Liver (tissue), 9 donors: Measurements from ENCODE around the gene CMC4. TPM values are rescaled to one million over a fixed set of nuclear protein-coding genes. Genes with fewer than 3 reads are reported as not detected.

Experiments
- DNase-seq: peaks from one replicate; pipeline ENCODE4 v3.0.0-alpha.2; 2017; ENCODE audit warnings: low spot score
- H3K27ac ChIP-seq, 2 donors: one replicate each; pipeline ENCODE4 v1.7.0; 2013; ENCODE audit warnings: inconsistent platforms in 2 of 2, low read length in 2 of 2, control low read depth in 1 of 2, low read depth in 1 of 2, mild to moderate bottlenecking in 1 of 2
- H3K27me3 ChIP-seq, 4 donors: one replicate each; pipeline versions ENCODE4 v1.6.1 to v1.7.0; 2013; ENCODE audit warnings: low read length in 3 of 4, inconsistent platforms in 1 of 4, mild to moderate bottlenecking in 1 of 4, moderate library complexity in 1 of 4; ENCODE audit not compliant: control insufficient read depth in 4 of 4, insufficient read depth in 4 of 4
- H3K36me3 ChIP-seq, 4 donors: one replicate each; pipeline versions ENCODE4 v1.6.1 to v1.7.0; 2013; ENCODE audit warnings: low read length in 3 of 4, mild to moderate bottlenecking in 3 of 4, low read depth in 1 of 4, moderate library complexity in 1 of 4; ENCODE audit not compliant: control insufficient read depth in 4 of 4, insufficient read depth in 3 of 4
- H3K4me1 ChIP-seq, 4 donors: one replicate each; pipeline versions ENCODE4 v1.6.1 to v1.7.0; 2013; ENCODE audit warnings: low read length in 3 of 4, mild to moderate bottlenecking in 3 of 4, moderate library complexity in 1 of 4; ENCODE audit not compliant: control insufficient read depth in 4 of 4, insufficient read depth in 4 of 4
- H3K4me3 ChIP-seq, 3 donors: one replicate each; pipeline versions ENCODE4 v1.6.1 to v1.7.0; 2013; ENCODE audit warnings: low read length in 3 of 3, control low read depth in 1 of 3, low read depth in 1 of 3, mild to moderate bottlenecking in 1 of 3
- H3K9ac ChIP-seq, 2 donors: one replicate each; pipeline ENCODE4 v1.7.0; 2013; ENCODE audit warnings: low read length in 2 of 2, mild to moderate bottlenecking in 2 of 2, moderate library complexity in 2 of 2, control low read depth in 1 of 2, low read depth in 1 of 2
- H3K9me3 ChIP-seq, 4 donors: one replicate each; pipeline versions ENCODE4 v1.6.1 to v1.7.0; 2013; ENCODE audit warnings: low read length in 3 of 4; ENCODE audit not compliant: control insufficient read depth in 4 of 4
- FOXA1 ChIP-seq: IDR thresholded peaks from 2 replicates; pipeline ENCODE4 v1.6.1; 2016; ENCODE audit warnings: antibody characterized with exemption
- JUND ChIP-seq, 2 donors: IDR thresholded peaks; 2 replicates each; pipeline ENCODE4 v1.6.1; 2016; ENCODE audit warnings: antibody characterized with exemption in 2 of 2
- SP1 ChIP-seq: IDR thresholded peaks from 2 replicates; pipeline ENCODE4 v1.6.1; 2018; ENCODE audit warnings: antibody characterized with exemption, mild to moderate bottlenecking
- ZBTB33 ChIP-seq: IDR thresholded peaks from 2 replicates; pipeline ENCODE4 v1.6.1; 2016; ENCODE audit warnings: antibody characterized with exemption
- WGBS: extraction: QIAGEN DNeasy Blood & Tissue Kit; methylation state at CpG from one replicate; pipeline ENCODE4 v1.1.7; 2013; 5-methylcytosine and 5-hydroxymethylcytosine counted together
- polyA plus RNA-seq, 2 donors: library from polyadenylated mRNA; stranded (reverse) in 1 of 2; unstranded in 1 of 2; fragments of 200-250 nt in 1 of 2; fragments of >200 nt in 1 of 2; fragmentation: Nextera tagmentation in 1 of 2; extraction: Ambion mirVana in 1 of 2; gene quantifications; one replicate each; pipeline versions ENCODE4 v1.2.1 to v1.2.3, GENCODE V29; 2013 to 2015
- total RNA-seq, 2 donors: library from RNA; depleted of rRNA; stranded (reverse); fragments of >200 nt; gene quantifications; one replicate each; pipeline ENCODE4 v1.2.3, GENCODE V29; 2014
- donor health status: healthy.
- donor health status: healthy.
- donor health status: healthy.
- donor health status: healthy.
- donor health status: healthy.

CMC4 gene
- total and polyA plus RNA-seq, 4 donors: 4.2 to 17.3 (median 10.4) TPM

GRCh38 chrX:155022585-155022984 lies 48.4 kb downstream of the CMC4 start, which contains the start of gene F8:
Gene F8, minus strand, starts transcription at chrX:155022723. Its CDS starts 171 bp downstream, at chrX:155022552.
- Histone ChIP-seq H3K36me3 (no peaks in the 10 kb centered on the region), H3K4me3 (peak within 1 kb of the TSS in 1 of 3 donors; percentile 35), H3K27me3 (no peaks in the 10 kb centered on the region), H3K9me3 (no peaks in the 10 kb centered on the region), H3K9ac (peak within 1 kb of the TSS in 1 of 2 donors; percentile 36), H3K27ac (no peak within 1 kb of the TSS), H3K4me1 (no peaks in the 10 kb centered on the region)
- 36% methylated on average over 1 of the region's 1 CpG for WGBS
- no peak for DNase-seq
- TF ChIP-seq FOXA1 (no peak), JUND (IDR thresholded peaks at IDR 0.05) (no peak), SP1 (no peak)

GRCh38 chrX:155020591-155020990 lies 50.3 kb downstream of the CMC4 start:
- Histone ChIP-seq H3K9ac (no peak overlapping the region), H3K4me1 (no peaks in the 10 kb centered on the region), H3K4me3 (no peak overlapping the region), H3K27ac (no peak overlapping the region), H3K36me3 (no peaks in the 10 kb centered on the region), H3K9me3 (no peaks in the 10 kb centered on the region), H3K27me3 (no peaks in the 10 kb centered on the region)
- TF ChIP-seq ZBTB33: no peak
- no peak for DNase-seq
- 84% methylated on average over 3 of the region's 3 CpGs for WGBS

Other genes with a start within 250 kb of the CMC4 start
- under 1 TPM in 1 of 2 donors, not detected in 1; 0.50 TPM for gene SMIM9, start 236.5 kb downstream of the CMC4 start, total RNA-seq
- gene SMIM9, start 236.5 kb downstream of the CMC4 start, polyA plus RNA-seq: not detected
- gene F8A1, start 184.8 kb downstream of the CMC4 start, total RNA-seq: 1 to 10 TPM in 1 of 2 donors, under 1 TPM in 1; 0.42 to 3.9 TPM
- 10 to 100 TPM in 1 of 2 donors, 1 to 10 TPM in 1; 5.7 to 25.0 TPM for gene F8A1, start 184.8 kb downstream of the CMC4 start, polyA plus RNA-seq
- 10 to 100 TPM in 1 of 2 donors, 1 to 10 TPM in 1; 8.0 to 22.3 TPM for gene F8, start 48.4 kb downstream of the CMC4 start, total RNA-seq
- 10 to 100 TPM; 11.1 to 16.5 TPM for gene F8, start 48.4 kb downstream of the CMC4 start, polyA plus RNA-seq
- gene FUNDC2, start 44.3 kb downstream of the CMC4 start, total RNA-seq: 10 to 100 TPM; 19.4 to 23.3 TPM
- 10 to 100 TPM; 58.3 to 79.8 TPM for gene FUNDC2, start 44.3 kb downstream of the CMC4 start, polyA plus RNA-seq
- 1 to 10 TPM; 2.2 to 2.8 TPM for gene MTCP1, start within 50 bp of the CMC4 start, total RNA-seq
- 1 to 10 TPM; 7.7 to 10.0 TPM for gene MTCP1, start within 50 bp of the CMC4 start, polyA plus RNA-seq
- gene BRCC3, start 372 bp upstream of the CMC4 start, total RNA-seq: 10 to 100 TPM in 1 of 2 donors, 1 to 10 TPM in 1; 7.8 to 10.9 TPM
- gene BRCC3, start 372 bp upstream of the CMC4 start, polyA plus RNA-seq: 10 to 100 TPM in 1 of 2 donors, 1 to 10 TPM in 1; 9.3 to 12.2 TPM
- 10 to 100 TPM; 15.1 to 40.7 TPM for gene VBP1, start 145.3 kb upstream of the CMC4 start, total RNA-seq
- 10 to 100 TPM; 16.3 to 16.9 TPM for gene VBP1, start 145.3 kb upstream of the CMC4 start, polyA plus RNA-seq
- under 1 TPM; 0.17 to 0.75 TPM for gene RAB39B, start 193.4 kb upstream of the CMC4 start, total RNA-seq
- gene RAB39B, start 193.4 kb upstream of the CMC4 start, polyA plus RNA-seq: under 1 TPM in 1 of 2 donors, not detected in 1; 0.07 TPM